GM18505 (cell line): ENCODE results near the gene TDRD6.
"Not testable (repeated sequence)": the region's sequence is repeated elsewhere in the genome, so short reads cannot be mapped to it uniquely, and the experiment has no call there.

Experiments used
- ATAC-seq: cut with Tn5 transposase; IDR thresholded peaks from one replicate; pipeline ENCODE4 v1.9.1; 2021; ENCODE audit not compliant: unreplicated experiment
- POLR2A ChIP-seq: IDR thresholded peaks from 4 replicates; pipeline ENCODE4 v1.6.1; 2011; ENCODE audit warnings: borderline replicate concordance; ENCODE audit not compliant: insufficient read depth, insufficient read length; ENCODE audit errors: extremely low read depth

The TDRD6 gene

DNA sequence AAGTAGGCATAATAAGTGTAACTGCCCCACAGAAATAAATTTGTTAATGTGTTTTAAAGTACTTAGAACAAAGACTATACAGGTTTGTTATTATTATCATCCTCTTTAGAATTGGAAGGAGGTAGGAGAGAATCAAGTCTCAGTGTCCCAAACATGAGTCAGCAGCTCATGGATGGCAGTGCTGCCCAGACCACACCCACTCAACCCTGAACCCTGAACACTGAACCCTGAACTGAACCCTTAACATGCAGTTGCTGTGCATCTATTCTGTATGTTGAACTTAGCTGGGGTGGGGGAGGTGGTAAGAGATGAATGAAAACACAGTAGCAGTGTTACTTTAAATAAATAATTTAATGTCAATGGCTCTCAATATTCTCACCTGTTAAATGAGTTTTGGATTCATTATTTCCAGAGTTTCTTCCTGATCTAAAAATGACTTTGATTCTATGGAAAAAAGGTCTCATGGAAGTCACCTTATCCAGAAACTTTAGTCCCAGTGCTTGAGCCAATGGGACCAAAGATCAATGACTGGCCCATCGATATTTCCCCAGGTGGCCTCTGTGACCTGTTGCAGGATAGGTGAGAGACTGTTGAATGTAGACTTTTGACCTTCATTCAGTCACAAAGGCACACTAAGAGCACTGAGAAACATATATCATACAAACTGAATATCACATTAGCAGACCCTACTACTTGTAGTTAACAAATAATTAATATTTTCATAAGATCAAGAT is 55.9 kb downstream of the TDRD6 start:
- no peak for ATAC-seq
- TF ChIP-seq POLR2A, result no peak

DNA sequence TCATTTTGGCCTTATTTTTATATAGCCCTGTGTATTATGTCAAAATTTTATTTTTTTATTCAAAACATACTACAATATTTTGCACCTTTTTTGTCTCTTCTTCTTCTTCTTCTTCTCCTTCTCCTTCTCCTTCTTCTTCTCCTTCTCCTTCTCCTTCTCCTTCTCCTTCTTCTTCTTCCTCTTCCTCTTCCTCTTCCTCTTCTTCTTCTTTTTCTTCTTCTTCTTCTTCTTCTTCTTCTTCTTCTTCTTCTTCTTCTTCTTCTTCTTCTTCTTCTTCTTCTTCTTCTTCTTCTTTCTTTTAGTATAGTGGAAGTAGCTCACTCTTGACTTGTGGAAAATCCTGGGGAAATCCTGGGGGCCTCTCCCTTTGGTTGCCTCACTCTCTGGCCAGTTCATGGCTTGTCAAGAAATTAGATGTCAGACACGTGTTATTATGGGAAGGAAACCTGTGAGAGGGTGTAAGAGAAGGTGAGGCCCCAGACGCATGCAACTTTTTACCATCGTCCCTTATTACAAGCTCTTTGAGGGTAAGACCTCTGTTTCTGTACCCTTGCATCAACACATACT is 56.6 kb downstream of the TDRD6 start:
- ATAC-seq, result not testable (repeated sequence)

DNA sequence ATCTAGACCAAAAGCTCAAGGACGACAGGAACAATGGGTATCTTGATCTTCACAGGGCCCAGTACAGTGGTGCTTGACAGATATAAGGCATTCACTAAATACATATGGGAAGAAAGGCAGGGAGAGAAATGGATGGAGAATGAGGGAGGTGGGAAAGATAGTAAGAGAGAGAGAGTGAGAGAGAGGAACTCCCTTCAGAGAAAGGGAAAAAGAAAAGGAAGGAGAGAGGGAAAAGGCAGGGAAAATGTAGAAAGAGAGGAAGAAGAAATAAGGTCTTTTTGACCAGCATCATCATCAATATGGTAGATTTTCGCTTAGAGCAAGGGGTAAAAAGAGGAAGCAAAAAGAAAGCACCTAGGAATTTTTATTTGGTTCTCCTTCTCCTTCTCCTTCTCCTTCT is 58.3 kb downstream of the TDRD6 start:
- ATAC-seq, result no peak
- TF ChIP-seq POLR2A, result no peak

DNA sequence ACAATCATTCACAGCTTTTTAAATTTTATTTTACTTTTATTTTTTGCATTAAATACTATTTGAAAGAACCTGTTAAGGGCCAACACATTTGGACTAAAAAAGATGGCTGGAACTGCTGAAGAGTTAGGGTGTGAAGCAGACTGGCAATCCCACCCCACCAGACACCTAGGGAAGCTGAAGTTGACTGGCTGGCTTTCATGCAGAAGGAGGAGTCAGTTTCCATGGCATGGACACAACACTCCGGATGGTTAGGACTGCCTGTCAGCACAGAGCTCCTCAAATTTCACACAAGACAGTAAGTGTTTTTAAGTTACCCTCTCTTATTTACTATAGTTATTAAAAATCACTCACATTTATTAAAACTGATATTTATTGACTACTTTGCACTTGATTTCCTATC is 59.0 kb downstream of the TDRD6 start, which contains the start of gene ANKRD66:
ANKRD66 (plus strand) TSS at position 238 of the 400 bp plus-strand sequence. CDS start 5,016 bp downstream, outside the sequence.
- no peak for TF ChIP-seq POLR2A
- no peak for ATAC-seq

DNA sequence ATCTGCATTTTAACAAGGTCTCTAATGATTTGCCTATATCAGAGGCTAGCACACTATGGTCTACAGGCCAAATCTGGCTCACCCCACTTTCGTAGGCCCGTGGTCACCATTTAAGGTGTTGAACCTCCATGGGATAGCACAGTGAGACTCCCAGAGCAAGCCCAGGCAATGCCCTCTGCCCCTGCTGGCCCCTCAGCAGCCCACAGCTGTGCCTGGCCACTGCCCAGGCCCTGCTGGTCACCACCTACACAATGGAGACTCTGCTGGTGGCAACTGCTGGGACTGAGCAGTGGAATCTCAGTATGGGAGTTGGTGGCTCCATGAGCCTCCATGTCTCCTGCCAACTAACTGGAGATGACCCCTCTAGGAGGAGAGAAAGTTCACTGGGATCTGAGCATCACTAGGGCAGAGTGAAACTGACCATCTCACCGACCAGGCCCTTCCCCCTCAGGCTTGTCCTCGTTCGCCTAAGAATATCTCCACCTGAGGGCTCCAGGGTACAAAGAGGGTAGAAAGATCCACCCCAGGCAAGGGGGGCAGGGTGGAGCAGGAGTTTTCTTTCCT is 61.3 kb downstream of the TDRD6 start:
- no peak for ATAC-seq
- TF ChIP-seq POLR2A, result no peak

DNA sequence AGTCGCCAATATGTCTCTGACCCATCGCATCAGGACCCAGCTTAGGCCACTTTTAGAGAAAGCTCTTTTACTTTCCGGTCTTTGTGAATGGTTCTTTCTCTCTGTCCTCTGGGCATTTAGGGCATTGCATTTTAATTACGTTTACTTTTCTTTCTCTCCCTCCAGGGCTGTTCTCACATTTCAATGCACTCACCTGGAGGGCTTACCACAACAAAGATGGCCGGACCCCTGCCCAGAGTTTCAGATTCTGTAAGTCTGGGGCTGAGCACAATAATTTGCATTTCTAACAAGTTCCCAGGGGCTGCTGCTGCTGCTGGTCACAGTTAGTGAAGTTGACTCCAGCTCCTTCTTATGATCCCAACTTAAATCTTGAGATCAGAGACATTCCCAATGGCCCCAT is 62.0 kb downstream of the TDRD6 start:
- ATAC-seq, result no peak
- TF ChIP-seq POLR2A, result no peak

DNA sequence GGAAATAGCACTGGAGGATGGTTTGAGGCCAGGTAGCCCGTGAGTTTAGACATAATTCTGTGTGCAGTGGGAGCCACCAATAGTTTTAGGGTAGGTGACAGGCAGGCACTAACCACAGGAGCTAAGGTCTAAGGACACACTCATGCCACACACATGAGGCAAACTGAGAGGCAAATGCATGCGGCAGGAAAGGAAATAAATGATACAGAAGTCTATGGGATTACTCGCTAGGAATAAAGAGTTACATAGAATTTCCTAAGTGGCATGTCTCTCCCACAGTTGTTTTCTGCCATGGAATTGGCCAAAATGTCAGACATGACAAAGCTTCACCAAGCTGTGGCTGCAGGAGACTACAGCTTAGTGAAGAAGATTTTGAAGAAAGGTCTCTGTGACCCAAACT is 64.0 kb downstream of the TDRD6 start:
- ATAC-seq, result no peak
- no peak for TF ChIP-seq POLR2A
